A673 (cell line): ENCODE results near the gene SPATS2L.

Experiments
- CTCF ChIP-seq: fragments of 300-800, 200-600 bp; sonication (generic); conservative IDR thresholded peaks from 2 replicates; pipeline ENCODE4 v1.5.1; 2017; ENCODE audit warnings: low read depth, mild to moderate bottlenecking, antibody characterized with exemption, low read length, moderate library complexity, mixed read lengths
- EZH2 ChIP-seq: fragments of 200-600 bp; sonication (generic); IDR thresholded peaks from 2 replicates; pipeline ENCODE4 v1.6.1; 2017; ENCODE audit warnings: borderline replicate concordance, low read depth, mild to moderate bottlenecking, mixed read lengths, antibody characterized with exemption, low read length; ENCODE audit not compliant: poor library complexity, severe bottlenecking

GRCh38 chr2:200494048-200494447 is 187.6 kb downstream of the SPATS2L start:
- TF ChIP-seq CTCF (no peak), EZH2 (no peak)
